NK-92 treated with Interleukin-12 subunit alpha and Interleukin-12 subunit beta, amount 100 ng/mL, for 24 hours (cell line): ENCODE results near the gene ETNK2.

Experiments used
- DNase-seq: peaks from one replicate; lab custom pipeline; 2025; lab: John Stamatoyannopoulos, UW

The ETNK2 gene, protein sequence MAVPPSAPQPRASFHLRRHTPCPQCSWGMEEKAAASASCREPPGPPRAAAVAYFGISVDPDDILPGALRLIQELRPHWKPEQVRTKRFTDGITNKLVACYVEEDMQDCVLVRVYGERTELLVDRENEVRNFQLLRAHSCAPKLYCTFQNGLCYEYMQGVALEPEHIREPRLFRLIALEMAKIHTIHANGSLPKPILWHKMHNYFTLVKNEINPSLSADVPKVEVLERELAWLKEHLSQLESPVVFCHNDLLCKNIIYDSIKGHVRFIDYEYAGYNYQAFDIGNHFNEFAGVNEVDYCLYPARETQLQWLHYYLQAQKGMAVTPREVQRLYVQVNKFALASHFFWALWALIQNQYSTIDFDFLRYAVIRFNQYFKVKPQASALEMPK

DNA sequence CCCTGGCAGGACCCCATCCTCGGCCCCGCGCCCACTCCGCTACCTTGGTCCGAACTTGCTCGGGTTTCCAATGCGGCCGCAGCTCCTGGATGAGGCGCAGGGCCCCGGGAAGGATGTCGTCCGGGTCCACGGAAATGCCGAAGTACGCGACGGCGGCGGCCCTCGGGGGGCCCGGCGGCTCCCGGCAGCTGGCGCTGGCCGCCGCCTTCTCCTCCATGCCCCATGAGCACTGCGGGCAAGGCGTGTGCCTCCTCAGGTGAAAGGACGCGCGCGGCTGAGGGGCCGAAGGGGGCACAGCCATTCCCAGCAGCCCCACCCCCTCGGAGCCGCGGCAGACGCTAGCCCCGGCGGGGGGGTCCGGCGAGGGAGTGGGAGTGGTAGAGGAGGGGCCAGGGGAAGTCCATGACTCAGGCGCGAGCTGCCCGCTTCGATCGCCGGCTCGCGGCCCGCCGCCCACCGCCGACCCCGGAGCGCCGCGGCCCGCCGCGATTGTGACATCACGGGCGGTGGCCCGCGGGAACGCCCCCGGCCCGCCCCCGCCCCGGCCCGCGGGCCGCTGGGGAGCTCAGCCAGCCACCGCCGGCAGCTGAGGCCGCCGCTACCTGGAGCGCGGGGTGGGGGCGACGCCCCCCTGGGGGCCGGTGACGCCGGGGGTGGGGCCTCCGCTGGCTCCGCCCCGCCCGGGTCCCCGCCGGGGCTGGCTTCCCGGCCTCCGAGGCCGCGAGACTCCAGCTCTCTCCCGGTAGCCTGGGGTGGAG, at the start of gene ETNK2:
Gene ETNK2 (minus strand): TSS at position 493 of the 758 bp plus-strand sequence. CDS start 192 bp downstream, at position 301.
- DNase-seq, result no peak

DNA sequence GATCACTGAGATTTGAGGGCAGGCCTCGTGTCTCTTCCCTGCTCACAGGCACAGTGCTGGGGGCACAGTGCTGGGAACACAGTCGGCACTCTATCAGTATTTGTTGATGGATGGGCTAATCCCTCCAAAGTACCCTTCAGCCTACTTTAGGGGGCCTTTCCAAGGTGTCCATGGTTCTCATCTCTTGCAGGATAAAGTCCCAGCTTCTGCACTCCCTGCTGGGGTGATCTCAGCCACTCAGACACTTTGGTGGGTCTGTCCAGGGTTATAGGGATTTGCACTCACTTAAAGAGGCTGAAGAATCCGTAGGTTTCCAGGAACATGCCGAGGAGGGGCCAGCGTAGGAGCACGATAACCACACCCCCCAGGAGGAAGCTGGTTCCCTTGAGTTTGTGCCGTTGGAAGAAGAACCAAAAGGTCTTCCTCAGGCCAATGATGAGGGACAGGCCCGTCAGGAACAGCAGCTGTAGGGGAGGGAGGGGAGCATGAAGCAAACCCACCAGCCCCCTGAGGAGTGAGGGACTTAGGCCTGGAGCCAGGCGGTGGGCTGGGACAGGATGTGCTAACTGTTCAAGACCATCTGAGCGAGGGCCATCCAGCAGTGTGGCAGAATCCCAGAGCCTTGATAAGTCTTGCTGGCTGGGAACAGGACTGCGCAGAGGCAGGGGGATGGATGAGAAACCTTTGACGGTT, 49.6 kb upstream of the ETNK2 start:
- no peak for DNase-seq

DNA sequence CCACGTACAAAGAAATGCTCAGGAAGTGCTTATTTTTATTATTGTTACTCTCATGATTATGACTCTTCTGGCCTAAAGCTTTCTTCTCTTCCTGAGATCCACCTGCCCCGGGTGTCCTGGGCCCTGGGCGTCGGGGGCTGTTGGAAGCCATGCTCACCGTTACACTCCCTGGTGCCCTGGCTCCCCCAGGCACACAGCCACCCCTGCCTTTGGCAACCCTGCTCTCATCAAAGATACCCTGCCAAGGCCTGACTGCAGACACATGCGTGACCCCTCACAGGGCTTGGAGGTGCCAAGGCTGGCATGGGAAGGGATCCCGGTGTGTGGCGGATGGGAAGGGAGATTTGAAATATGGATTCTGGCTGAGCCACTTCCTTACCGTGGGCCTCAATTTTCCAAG, 47.7 kb upstream of the ETNK2 start:
- no peak for DNase-seq

DNA sequence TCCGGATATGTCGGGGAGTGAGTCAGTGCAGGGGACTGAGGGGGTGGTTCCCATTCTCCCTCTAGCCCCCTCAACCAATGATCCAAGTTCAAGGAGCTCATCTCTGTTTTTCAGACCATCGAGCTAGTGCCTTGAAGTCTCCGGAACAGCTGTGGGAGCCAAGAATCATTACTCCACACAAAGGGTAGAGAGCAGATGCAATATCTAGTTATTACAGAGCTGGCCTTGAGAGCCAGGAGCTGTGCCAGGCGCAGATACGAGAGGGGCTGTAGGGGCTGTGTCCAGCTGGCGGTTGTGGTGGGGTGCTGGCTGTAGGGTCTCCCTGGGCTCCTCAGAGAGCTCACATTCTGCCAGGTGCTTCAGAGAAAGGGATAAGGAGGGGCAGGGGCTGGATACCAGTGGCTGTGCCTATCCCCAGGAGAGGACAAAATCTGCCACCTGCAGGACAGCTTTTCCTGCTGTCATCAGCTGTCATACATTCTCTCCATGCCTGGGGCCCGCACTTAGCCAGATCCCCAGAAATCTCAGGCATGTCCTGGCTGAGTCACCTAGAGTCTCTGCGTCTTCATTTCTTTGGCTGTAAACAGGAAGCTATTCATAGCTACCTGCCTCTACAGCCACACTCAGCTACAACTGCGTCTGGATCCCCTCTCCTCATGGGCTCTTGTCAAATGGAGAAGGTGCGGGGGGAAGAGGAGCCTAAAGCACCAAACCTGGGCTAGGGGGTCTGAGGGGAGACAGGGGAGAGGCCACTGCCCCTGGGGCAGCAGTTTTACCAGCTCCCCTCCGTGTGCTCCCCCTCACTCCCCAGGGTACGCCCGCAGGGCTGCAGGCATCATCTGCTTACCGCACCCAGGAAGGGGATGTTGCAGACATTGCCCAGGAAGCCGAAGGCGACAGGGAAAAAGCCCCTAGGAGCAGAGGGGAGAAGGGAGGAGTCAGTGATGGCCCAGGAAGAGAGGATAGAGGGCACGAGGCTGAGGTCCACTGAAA, 46.8 kb upstream of the ETNK2 start:
- no peak for DNase-seq

DNA sequence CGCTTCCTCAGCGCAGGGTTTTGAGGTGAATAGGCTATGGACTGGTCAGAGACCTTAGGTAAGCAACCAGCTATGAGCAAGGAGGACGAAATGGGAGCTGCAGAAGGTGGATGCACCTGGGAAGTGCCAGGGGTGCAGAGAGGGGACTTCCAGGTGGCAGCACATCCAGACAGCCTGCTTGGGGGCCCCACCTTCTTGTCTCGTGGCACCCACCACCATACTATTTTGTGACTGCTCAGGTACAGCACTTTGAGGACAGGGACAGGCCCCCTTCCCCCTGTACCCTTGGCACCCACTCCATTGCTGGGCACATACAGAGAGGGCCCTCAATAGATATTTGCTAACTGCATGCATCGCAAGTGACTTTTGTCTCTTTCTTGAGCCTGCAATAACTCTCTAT, 45.2 kb upstream of the ETNK2 start:
- no peak for DNase-seq

DNA sequence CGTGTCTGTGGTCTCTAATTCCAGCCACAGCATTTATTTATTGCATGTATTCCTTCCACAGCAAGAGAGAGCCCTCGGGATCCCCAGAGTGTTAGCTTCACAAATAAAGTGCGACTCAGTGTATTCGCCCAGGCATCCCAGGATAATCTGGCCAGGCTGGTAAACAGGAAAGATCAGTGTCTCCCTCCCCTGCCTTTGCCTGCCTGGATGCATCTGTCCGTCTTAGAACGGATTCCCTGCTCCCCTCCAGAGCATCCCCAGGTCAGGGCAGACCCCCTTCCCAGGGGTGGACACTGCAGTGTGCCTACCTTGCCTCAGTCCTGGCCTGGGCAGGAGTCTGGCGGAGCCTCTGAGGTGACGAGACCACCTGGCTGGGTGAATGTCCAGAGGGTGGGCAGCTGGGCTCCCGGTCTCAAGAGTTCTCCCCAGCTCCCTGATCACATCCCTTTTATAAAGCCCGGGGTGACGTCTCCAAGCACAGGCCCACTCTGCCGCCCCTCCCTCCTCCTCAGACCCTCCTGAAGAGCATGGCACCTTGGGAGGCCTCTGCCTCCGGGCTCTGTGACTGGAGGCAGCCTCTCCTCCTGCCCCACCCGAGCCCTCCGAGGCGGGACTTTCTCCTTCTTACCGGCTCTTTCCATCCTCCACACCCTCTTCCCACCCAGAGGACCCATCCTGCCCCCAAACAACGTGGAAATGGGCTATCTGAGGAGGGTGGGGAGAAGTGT, 44.4 kb upstream of the ETNK2 start, which contains the start of gene KISS1:
Gene KISS1 (minus strand): TSS at position 424 of the 728 bp plus-strand sequence. CDS start 3,615 bp downstream, outside the sequence.
- DNase-seq, result no peak

GRCh38 chr1:204194771-204195170, 42.9 kb upstream of the ETNK2 start:
- DNase-seq, result no peak

GRCh38 chr1:204194080-204194479, 42.2 kb upstream of the ETNK2 start:
- DNase-seq, result no peak

DNA sequence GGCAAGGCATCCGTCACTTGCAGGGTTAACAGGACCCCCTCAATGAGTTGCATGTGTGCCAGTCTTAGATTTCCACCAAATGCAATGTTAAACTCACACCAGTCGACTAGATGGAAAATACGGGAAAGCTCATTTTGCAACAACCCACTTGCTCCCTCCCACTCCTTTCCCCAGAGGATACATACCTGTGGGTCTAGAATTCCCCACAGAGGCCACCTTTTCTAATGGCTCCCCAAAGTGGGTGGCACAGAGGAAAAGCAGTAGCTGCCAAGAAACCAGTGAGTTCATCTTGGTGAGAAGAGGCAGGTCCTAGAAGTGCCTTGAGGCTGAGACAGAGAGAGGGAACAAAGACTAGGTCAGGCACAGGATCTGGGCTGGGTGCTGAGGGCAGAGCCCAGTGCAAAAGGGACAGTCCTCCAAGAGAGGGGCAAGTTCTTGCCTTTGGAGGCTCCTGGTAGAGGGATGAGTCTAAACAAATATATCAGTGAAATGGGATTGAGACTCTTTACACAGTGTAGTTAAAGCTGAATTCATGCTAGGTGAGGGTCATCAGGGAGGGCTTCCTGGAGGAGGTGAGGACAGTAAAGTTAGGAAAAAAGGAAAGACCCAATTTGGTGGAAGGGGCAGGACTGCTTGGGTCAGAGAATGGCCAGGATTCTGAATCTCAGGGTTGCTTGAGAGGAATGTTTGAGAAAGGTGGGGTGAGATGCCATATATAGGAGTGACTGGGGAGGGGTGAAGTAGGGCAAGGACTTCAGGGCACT, 40.9 kb upstream of the ETNK2 start:
- no peak for DNase-seq

DNA sequence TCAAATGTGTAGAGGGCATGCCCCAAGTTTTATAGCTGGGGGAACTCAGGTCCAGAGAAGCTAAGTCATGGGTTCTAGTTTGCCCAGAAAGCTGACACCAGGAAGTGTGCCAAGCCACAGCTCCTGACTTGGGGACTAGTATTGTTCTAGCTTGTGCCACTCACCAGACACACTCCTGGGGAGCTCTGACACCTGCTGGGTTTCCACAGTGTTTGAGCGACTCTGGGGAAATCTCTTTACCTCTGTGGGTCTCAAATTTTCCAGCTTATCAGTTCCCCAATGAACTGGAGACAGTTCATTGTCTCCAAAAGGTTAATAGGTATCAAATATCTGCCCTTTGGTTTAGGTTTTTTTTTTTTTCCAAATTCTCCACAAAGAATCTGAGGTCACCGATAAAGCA, 40.2 kb upstream of the ETNK2 start:
- no peak for DNase-seq

DNA sequence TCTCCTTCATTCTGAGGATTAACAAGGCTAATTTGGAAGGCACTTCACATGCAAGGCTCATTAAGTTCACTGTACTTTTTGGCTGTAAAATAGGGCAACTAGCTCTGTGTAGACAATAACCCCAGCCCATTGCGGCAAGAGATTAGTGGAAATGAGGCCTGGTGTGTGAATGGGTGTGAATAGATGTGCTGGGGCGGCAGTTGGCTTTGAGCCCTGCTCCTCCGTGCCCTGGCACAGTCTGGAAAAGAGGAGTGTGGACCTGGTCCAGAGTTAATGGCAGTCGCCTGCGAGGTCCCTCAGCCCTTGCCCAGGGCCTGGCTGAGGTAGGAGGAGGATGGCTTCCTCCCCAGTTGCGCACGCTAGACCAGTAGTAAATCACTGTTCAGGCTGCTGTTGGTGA, 39.6 kb upstream of the ETNK2 start:
- no peak for DNase-seq

DNA sequence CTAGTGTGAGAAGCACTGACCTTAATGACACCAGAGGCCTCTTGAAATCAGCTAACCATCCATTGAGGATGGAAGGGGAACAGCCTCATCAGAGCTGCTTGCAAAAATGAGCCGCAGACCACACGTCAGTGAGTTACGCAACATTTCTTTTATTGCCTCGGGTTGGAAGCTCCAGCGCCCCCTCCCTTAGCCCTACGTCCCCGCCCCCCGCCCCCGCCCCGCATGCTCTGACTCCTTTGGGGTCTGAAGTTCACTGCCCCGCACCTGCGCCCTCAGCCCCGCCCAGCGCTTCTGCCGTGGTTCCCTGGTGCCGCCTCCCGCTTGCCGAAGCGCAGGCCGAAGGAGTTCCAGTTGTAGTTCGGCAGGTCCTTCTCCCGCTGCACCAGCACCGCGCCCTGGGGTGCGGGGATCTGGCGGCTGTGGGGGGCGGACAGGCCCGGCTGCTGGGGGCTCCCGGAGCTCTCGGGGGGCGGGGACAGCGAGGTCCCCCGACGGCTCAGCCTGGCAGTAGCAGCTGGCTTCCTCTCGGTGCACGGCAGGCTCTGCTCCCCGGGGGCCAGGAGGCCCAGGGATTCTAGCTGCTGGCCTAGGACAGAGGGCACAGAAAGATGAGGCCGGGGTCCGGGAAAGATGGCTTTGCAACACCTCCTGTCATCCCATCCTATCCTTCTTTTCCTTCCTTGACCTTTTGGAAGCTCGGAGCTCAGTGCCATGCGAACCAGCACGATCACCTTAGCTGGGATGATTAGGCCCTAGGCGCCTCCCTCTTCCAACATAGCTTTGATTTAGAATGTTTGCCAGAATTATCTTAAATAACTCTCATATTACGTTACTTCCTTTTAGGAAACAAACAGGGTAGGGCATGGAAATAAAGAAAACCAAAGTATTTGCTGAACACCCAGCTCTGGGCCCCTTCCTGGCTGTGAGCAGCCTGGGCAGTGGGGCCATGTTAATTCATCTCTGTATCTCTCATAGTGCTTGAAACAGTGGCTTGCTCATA, 38.7 kb upstream of the ETNK2 start:
- DNase-seq, result no peak

DNA sequence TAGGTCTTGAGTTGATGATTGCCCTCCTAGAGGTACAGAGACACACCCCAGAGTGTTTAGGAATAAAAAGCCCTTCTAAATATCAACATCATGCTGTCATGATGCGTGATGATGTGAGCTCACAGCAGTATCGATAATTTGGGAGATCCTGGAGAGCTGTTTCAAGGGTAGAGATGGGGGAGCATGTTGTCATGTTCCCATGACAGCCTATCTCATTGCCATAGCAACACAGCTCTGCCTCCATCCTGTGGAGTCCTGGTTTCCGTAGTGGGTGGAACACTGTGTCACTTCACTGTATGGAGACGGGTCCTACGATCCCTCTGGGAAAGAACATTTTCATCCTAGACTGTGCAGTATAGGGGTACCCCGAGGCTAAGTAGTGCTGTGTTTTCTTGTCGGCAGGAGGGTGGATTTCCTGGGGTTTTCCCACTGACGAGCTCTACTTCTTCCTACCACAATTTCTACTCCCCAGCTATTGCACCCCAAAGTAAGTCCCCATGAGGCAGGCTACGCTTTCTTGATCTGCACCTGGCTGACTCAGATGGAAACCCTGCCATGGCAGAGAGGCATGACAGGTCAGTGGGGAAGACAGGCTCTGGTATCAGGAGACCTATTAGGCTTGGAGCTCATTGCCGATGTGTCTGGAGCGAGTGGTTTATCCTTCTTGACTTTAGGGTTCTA, 37.3 kb upstream of the ETNK2 start:
- no peak for DNase-seq

DNA sequence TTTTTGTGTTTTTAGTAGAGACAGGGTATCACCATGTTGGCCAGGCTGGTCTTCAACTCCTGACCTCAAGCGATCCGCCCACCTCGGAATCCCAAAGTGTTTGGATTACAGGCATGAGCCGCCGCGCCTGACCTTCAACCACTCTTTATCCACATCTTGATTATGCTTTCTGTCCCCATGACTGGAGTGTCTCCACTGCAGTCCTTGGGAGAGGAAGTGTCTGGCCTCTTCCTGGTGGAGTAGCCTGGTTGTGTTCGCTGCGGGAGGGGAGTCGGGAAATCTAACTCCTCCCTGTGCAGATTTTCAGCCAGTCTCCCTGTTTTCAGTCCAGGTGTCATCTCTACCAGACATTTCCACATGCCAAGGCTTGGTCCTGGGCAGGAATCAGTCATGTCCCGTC, 34.8 kb upstream of the ETNK2 start:
- no peak for DNase-seq

DNA sequence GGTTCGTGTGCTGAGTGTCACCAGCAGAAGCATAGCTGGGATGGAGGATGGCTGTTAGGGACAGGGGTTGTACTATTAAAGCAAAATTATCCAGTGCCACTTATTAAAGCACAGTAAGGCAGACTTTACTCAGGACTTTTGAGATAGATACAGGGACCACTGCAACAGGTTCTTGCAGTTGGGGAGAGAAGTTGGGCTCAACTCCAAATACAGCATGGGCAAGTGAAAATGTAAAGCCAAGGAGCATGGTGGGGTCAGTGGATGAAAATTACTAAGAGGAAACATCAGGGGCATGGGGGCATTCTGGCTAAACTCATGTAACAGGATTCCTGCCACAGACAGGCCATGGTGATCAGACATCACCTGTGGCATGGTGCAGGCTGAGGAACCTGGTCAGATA, 29.3 kb upstream of the ETNK2 start:
- no peak for DNase-seq

DNA sequence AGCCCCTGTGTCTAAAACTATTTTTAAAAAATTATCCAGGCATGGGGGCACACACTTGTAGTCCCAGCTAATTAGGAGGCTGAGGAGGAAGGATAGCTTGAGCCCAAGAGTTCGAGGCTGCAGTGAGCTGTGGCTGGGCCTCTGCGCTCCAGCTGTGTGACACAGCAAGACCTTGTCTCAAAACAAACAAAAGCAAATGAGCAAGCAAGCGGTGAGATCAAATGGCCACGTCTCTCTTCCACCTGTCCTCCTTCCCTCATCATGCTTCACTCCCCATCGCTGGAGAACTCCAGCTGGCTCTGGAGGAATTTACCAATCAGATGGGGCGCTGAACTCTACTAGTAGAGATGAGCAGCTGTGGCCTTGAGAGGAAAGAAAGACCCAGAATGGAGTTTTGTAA, 28.3 kb upstream of the ETNK2 start:
- DNase-seq, result no peak

- no peak for DNase-seq
These were observed 26.8 kb upstream of the ETNK2 start for GRCh38 chr1:204178487-204179281.
